GM23338 (cell line): ENCODE results near the gene HSPB2. TPM values are rescaled to one million over a fixed set of nuclear protein-coding genes. Genes with fewer than 3 reads are reported as not detected.

Source experiments
- ATAC-seq: fragments of 200-7000 bp; cut with Tn5 transposase; 3 replicates; pipeline ENCODE4 v1.9.1; 2020
- DNase-seq: peaks from one replicate; pipeline ENCODE4 v3.0.0-alpha.2; 2015; ENCODE audit warnings: low spot score
- H2AFZ ChIP-seq: fragments of 200-600 bp; sonication (generic); 2 replicates; pipeline ENCODE4 v1.8.0; 2016; ENCODE audit warnings: antibody characterized with exemption, mild to moderate bottlenecking, moderate library complexity
- H3F3A ChIP-seq: fragments of 200-600 bp; sonication (generic); replicated peaks from 2 replicates; pipeline ENCODE4 v1.8.0; 2017; ENCODE audit warnings: antibody characterized with exemption, mixed run types, low read depth
- H3K27ac ChIP-seq: fragments of 200-600 bp; sonication (generic); 2 replicates; pipeline ENCODE4 v1.6.1; 2016; ENCODE audit warnings: low read depth
- H3K27me3 ChIP-seq: fragments of 200-600 bp; sonication (generic); 2 replicates; pipeline ENCODE4 v1.8.0; 2016; ENCODE audit warnings: mild to moderate bottlenecking, mixed run types, moderate library complexity; ENCODE audit not compliant: insufficient read depth
- H3K36me3 ChIP-seq: fragments of 200-600 bp; sonication (generic); 2 replicates; pipeline ENCODE4 v1.8.0; 2016; ENCODE audit warnings: mild to moderate bottlenecking; ENCODE audit not compliant: insufficient read depth
- H3K4me1 ChIP-seq: fragments of 200-600 bp; sonication (generic); 2 replicates; pipeline ENCODE4 v1.8.0; 2016; ENCODE audit warnings: mild to moderate bottlenecking, moderate library complexity; ENCODE audit not compliant: insufficient read depth
- H3K4me2 ChIP-seq: fragments of 200-600 bp; sonication (generic); 2 replicates; pipeline ENCODE4 v1.7.1; 2017; ENCODE audit warnings: mixed run types
- H3K4me3 ChIP-seq: fragments of 200-600 bp; sonication (generic); 2 replicates; pipeline ENCODE4 v1.6.1; 2016; ENCODE audit warnings: mixed run types
- H3K79me2 ChIP-seq: fragments of 200-600 bp; sonication (generic); replicated peaks from 2 replicates; pipeline ENCODE4 v1.8.0; 2017; ENCODE audit warnings: mild to moderate bottlenecking; ENCODE audit not compliant: insufficient read depth
- H3K9me2 ChIP-seq: fragments of 200-600 bp; sonication (generic); 2 replicates; pipeline ENCODE4 v1.8.0; 2017; ENCODE audit not compliant: insufficient read depth
- H4K20me1 ChIP-seq: fragments of 200-600 bp; sonication (generic); replicated peaks from 2 replicates; pipeline ENCODE4 v1.8.0; 2017; ENCODE audit warnings: mild to moderate bottlenecking; ENCODE audit not compliant: insufficient read depth
- H3K27ac Mint-ChIP-seq: 2 replicates; pipeline ENCODE4 v1.8.0; 2020; ENCODE audit warnings: inconsistent platforms, mild to moderate bottlenecking, moderate library complexity, mixed read lengths
- H3K27me3 Mint-ChIP-seq: 3 replicates; pipeline ENCODE4 v1.8.0; 2022; ENCODE audit warnings: low read depth, mild to moderate bottlenecking, moderate library complexity, mixed read lengths, inconsistent platforms; ENCODE audit not compliant: insufficient read depth, poor library complexity
- H3K36me3 Mint-ChIP-seq: 3 replicates; pipeline ENCODE4 v1.8.0; 2021; ENCODE audit warnings: low read depth, mild to moderate bottlenecking, inconsistent platforms, moderate library complexity, mixed read lengths
- H3K4me1 Mint-ChIP-seq: 3 replicates; pipeline ENCODE4 v1.8.0; 2020; ENCODE audit warnings: mild to moderate bottlenecking, inconsistent platforms, mixed read lengths
- H3K4me3 Mint-ChIP-seq: 3 replicates; pipeline ENCODE4 v1.8.0; 2021; ENCODE audit warnings: moderate library complexity, mild to moderate bottlenecking, inconsistent platforms, mixed read lengths
- H3K9me3 Mint-ChIP-seq: 3 replicates; pipeline ENCODE4 v1.8.0; 2020; ENCODE audit warnings: moderate library complexity, mild to moderate bottlenecking, inconsistent platforms, mixed read lengths
- EZH2phosphoT487 ChIP-seq: fragments of 200-600 bp; sonication (generic); IDR thresholded peaks from one replicate; pipeline ENCODE4 v1.8.1; 2018; ENCODE audit warnings: antibody characterized with exemption; ENCODE audit not compliant: unreplicated experiment
- JUNB ChIP-seq: IDR thresholded peaks from one replicate; pipeline ENCODE4 v1.6.1; 2016; ENCODE audit warnings: antibody characterized with exemption; ENCODE audit not compliant: unreplicated experiment
- NANOG ChIP-seq: IDR thresholded peaks from 2 replicates; pipeline ENCODE4 v1.6.1; 2016; ENCODE audit warnings: antibody characterized with exemption, borderline replicate concordance
- POLR2AphosphoS5 ChIP-seq: IDR thresholded peaks from 2 replicates; pipeline ENCODE4 v1.6.1; 2016; ENCODE audit warnings: antibody characterized with exemption, low read depth
- STAT1 ChIP-seq: IDR thresholded peaks from one replicate; pipeline ENCODE4 v1.6.1; 2016; ENCODE audit warnings: antibody characterized with exemption; ENCODE audit not compliant: unreplicated experiment
- polyA plus RNA-seq: library from polyadenylated mRNA; unstranded; fragments of >200 nt; fragmentation: Nextera tagmentation; extraction: Ambion mirVana; gene quantifications from 2 replicates; pipeline ENCODE4 v1.2.1, GENCODE V29; 2016
- total RNA-seq: library from RNA; depleted of rRNA; stranded (reverse); fragments of >200 nt; shearing (Covaris generic); gene quantifications from 2 replicates; pipeline ENCODE4 v1.2.3, GENCODE V29; 2014
- TF ChIP-seq, protein P1 (sequence below), 2 experiments: fragments of 200-600 bp in 1 of 2; sonication (generic) in 1 of 2; conservative IDR thresholded peaks; 2 replicates each; pipeline versions ENCODE4 v1.5.1 to v1.6.1; 2016 to 2017; ENCODE audit warnings: antibody characterized with exemption in 2 of 2, low read depth in 2 of 2, mild to moderate bottlenecking in 2 of 2, moderate library complexity in 1 of 2
- TF ChIP-seq, protein P2 (sequence below): IDR thresholded peaks from 2 replicates; pipeline ENCODE4 v1.6.1; 2016; ENCODE audit warnings: antibody characterized with exemption

Gene HSPB2
- total and polyA plus RNA-seq, 2 experiments from 2014 or later: 1.0 to 2.6 TPM

DNA sequence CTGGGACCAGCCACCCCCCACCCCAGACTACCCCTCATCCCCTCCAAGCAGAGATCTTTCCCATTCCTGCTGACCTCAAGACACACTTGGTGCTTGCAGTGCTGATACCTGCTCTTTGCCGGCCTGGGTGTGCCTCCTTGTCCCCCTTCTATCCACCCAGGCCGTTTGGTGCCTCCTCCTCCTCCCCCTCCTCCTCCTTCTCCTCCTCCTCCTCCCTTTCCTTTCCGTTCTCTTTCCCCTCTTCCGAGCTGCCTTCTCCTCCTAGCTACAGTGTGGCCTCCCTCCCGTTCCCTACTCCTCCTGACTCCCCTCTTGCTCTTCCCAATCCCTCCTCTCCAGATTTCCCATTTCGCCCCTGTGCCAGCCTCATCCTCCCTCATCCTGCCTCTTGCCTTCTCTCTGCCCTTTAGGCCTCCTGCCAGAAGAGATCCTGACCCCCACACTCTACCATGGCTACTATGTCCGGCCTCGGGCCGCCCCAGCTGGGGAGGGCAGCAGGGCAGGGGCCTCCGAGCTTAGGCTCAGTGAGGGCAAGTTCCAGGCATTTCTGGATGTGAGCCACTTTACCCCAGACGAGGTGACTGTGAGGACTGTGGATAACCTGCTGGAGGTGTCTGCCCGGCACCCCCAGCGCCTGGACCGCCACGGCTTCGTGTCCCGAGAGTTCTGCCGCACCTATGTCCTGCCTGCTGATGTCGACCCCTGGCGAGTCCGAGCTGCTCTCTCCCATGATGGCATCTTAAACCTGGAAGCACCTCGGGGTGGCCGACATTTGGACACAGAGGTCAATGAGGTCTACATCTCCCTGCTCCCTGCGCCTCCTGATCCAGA is 712 bp downstream of the HSPB2 start:
- Mint-ChIP-seq H3K4me3 (no peak overlapping the region), H3K4me1 (peaks cover 44% of the 10 kb centered on the region), H3K9me3 (no peaks in the 10 kb centered on the region; the same call in 2 of the 3 replicates), H3K27ac (no peak overlapping the region), H3K36me3 (no peaks in the 10 kb centered on the region), H3K27me3 (peaks cover 11% of the 10 kb centered on the region)
- Histone ChIP-seq H4K20me1 (no peaks in the 10 kb centered on the region), H3K4me3 (no peak overlapping the region), H3K4me1 (peaks cover 35% of the 10 kb centered on the region), H3F3A (peaks cover 3% of the 10 kb centered on the region; the same call in 1 of the 2 replicates), H3K27me3 (no peaks in the 10 kb centered on the region), H3K9me2 (no peaks in the 10 kb centered on the region), H3K36me3 (no peaks in the 10 kb centered on the region), H3K4me2 (peak overlapping the region; percentile 62; the same call in 1 of the 2 replicates), H3K79me2 (no peaks in the 10 kb centered on the region), H2AFZ (peak overlapping the region; percentile 85; the same call in 1 of the 2 replicates), H3K27ac (no peak overlapping the region)
- ATAC-seq (peak; percentile 25), DNase-seq (no peak)
- no peak for TF ChIP-seq POLR2AphosphoS5

DNA sequence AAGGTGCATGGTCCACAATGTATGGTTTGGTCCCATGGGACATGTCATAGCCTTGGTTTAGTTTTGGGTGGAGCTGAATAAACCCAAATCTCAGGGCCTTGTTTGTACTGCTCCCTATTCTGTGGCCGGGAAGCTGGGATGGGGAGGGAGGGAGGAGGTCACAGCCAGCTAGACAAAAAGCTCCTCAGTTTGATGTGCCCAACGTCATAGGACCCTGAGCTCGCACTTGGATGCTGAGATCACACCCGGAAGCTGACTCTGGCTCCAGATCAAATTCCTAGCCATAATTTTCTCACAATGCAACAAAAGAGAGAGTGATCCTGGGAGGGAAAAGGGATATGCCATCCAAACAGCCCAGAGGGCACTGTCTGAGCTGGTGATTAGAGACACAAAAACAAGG is 1.5 kb downstream of the HSPB2 start:
- peaks cover 3% of the 10 kb centered on the region; the same call in 1 of the 3 replicates for H3K9me3 Mint-ChIP-seq
- no peak overlapping the region for H3K4me2 ChIP-seq
- H3K27ac ChIP-seq: no peak overlapping the region
- no peaks in the 10 kb centered on the region for H3K36me3 ChIP-seq
- H3K79me2 ChIP-seq: no peaks in the 10 kb centered on the region
- no peaks in the 10 kb centered on the region for H3K9me2 ChIP-seq
- ATAC-seq (no peak), DNase-seq (no peak)
- H3K4me3 ChIP-seq: no peak overlapping the region
- H3K4me1 Mint-ChIP-seq: peaks cover 49% of the 10 kb centered on the region
- H3K27me3 ChIP-seq: no peaks in the 10 kb centered on the region
- H3K36me3 Mint-ChIP-seq: no peaks in the 10 kb centered on the region
- 0 out of 2 replicates have a peak overlapping the region, but pooled peaks have one; percentile 18 for H2AFZ ChIP-seq
- H3K27ac Mint-ChIP-seq: no peak overlapping the region
- H3K27me3 Mint-ChIP-seq: peaks cover 14% of the 10 kb centered on the region
- peaks cover 3% of the 10 kb centered on the region; the same call in 1 of the 2 replicates for H3F3A ChIP-seq
- no peaks in the 10 kb centered on the region for H4K20me1 ChIP-seq
- H3K4me3 Mint-ChIP-seq: no peak overlapping the region
- H3K4me1 ChIP-seq: peaks cover 38% of the 10 kb centered on the region
- no peak for TF ChIP-seq EZH2phosphoT487
- TF ChIP-seq, protein P1, sequence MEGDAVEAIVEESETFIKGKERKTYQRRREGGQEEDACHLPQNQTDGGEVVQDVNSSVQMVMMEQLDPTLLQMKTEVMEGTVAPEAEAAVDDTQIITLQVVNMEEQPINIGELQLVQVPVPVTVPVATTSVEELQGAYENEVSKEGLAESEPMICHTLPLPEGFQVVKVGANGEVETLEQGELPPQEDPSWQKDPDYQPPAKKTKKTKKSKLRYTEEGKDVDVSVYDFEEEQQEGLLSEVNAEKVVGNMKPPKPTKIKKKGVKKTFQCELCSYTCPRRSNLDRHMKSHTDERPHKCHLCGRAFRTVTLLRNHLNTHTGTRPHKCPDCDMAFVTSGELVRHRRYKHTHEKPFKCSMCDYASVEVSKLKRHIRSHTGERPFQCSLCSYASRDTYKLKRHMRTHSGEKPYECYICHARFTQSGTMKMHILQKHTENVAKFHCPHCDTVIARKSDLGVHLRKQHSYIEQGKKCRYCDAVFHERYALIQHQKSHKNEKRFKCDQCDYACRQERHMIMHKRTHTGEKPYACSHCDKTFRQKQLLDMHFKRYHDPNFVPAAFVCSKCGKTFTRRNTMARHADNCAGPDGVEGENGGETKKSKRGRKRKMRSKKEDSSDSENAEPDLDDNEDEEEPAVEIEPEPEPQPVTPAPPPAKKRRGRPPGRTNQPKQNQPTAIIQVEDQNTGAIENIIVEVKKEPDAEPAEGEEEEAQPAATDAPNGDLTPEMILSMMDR (conservative IDR thresholded peaks at IDR 0.05; ENCODE audit: low read depth in 2 of 2): no peak
- no peak for TF ChIP-seq NANOG

DNA sequence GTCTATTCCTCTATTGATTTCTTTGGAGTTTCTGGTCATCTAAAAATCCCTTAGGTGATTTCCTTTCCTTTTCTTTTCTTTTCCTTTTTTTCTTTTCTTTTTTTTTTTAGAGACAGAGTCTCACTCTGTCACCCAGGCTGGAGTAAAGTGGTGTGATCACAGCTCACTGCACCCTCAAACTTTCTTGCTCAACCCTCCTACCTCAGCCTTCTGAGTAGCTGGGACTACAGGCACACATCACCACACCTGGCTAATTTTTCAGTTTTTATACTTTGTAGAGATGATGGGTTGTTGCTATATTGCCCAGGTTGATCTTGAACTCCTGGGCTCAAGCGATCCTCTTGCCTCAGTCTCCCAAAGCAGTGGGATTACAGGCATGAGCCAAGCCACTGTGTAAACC is 4.2 kb downstream of the HSPB2 start:
- peaks cover 3% of the 10 kb centered on the region; the same call in 1 of the 3 replicates for H3K9me3 Mint-ChIP-seq
- peaks cover 24% of the 10 kb centered on the region for H3K4me1 ChIP-seq
- no peaks in the 10 kb centered on the region for H3K36me3 ChIP-seq
- H3K27ac ChIP-seq: no peak overlapping the region
- ATAC-seq (no peak), DNase-seq (no peak)
- no peaks in the 10 kb centered on the region for H3K9me2 ChIP-seq
- H3K79me2 ChIP-seq: no peaks in the 10 kb centered on the region
- peaks cover 11% of the 10 kb centered on the region for H3K27me3 Mint-ChIP-seq
- H3K4me3 Mint-ChIP-seq: no peak overlapping the region
- H3K4me1 Mint-ChIP-seq: peaks cover 31% of the 10 kb centered on the region
- H3K27ac Mint-ChIP-seq: no peak overlapping the region; the same call in 1 of the 2 replicates
- peaks cover 3% of the 10 kb centered on the region; the same call in 1 of the 2 replicates for H3F3A ChIP-seq
- H4K20me1 ChIP-seq: no peaks in the 10 kb centered on the region
- H2AFZ ChIP-seq: peak overlapping the region; percentile 14; the same call in 1 of the 2 replicates
- no peak overlapping the region for H3K4me3 ChIP-seq
- H3K27me3 ChIP-seq: no peaks in the 10 kb centered on the region
- H3K36me3 Mint-ChIP-seq: no peaks in the 10 kb centered on the region
- H3K4me2 ChIP-seq: no peak overlapping the region
- no peak for TF ChIP-seq JUNB
- TF ChIP-seq STAT1: no peak
- TF ChIP-seq, protein P2, sequence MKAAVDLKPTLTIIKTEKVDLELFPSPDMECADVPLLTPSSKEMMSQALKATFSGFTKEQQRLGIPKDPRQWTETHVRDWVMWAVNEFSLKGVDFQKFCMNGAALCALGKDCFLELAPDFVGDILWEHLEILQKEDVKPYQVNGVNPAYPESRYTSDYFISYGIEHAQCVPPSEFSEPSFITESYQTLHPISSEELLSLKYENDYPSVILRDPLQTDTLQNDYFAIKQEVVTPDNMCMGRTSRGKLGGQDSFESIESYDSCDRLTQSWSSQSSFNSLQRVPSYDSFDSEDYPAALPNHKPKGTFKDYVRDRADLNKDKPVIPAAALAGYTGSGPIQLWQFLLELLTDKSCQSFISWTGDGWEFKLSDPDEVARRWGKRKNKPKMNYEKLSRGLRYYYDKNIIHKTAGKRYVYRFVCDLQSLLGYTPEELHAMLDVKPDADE: no peak
